Lower leg skin (tissue), 3 donors: ENCODE data around the gene LAD1.

Experiments used
- POLR2A ChIP-seq, 2 donors: fragments of 450-650 bp; IDR thresholded peaks; one replicate each; pipeline ENCODE4 v1.6.1; 2016 to 2017; ENCODE audit warnings: antibody characterized with exemption in 2 of 2, mild to moderate bottlenecking in 1 of 2, moderate library complexity in 1 of 2
- TF ChIP-seq, protein P1 (sequence below), 3 donors: fragments of 450-650 bp; IDR thresholded peaks; one replicate each; pipeline ENCODE4 v1.5.1; 2016; ENCODE audit warnings: antibody characterized with exemption in 3 of 3, mild to moderate bottlenecking in 3 of 3, moderate library complexity in 2 of 3

DNA sequence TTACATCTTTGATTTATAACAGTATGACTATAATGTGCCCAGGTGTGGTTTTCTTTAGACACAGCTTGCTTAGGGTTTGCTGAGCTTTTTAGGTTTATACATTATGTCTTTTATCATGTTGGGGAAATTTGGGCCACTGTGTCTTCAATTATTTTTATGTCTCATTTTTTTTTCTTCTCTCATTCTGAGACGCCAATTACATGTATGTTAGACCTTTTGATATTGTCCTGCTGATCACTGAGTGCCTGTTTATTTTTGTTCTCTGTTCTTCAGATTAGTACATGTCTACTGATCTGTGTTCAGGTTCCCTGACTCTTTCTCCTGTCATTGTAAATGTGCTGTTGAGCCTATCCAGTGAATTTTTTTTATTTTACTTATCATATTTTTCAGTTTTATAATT lies 57.7 kb downstream of the LAD1 start:
- TF ChIP-seq, protein P1, sequence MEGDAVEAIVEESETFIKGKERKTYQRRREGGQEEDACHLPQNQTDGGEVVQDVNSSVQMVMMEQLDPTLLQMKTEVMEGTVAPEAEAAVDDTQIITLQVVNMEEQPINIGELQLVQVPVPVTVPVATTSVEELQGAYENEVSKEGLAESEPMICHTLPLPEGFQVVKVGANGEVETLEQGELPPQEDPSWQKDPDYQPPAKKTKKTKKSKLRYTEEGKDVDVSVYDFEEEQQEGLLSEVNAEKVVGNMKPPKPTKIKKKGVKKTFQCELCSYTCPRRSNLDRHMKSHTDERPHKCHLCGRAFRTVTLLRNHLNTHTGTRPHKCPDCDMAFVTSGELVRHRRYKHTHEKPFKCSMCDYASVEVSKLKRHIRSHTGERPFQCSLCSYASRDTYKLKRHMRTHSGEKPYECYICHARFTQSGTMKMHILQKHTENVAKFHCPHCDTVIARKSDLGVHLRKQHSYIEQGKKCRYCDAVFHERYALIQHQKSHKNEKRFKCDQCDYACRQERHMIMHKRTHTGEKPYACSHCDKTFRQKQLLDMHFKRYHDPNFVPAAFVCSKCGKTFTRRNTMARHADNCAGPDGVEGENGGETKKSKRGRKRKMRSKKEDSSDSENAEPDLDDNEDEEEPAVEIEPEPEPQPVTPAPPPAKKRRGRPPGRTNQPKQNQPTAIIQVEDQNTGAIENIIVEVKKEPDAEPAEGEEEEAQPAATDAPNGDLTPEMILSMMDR (IDR thresholded peaks at IDR 0.05), result no peak
- TF ChIP-seq POLR2A (IDR thresholded peaks at IDR 0.05), result no peak
